GM23338 (cell line): Measurements from ENCODE around the gene LRTM2. TPM values are rescaled to one million over a fixed set of nuclear protein-coding genes. Genes with fewer than 3 reads are reported as not detected.

Source experiments
- ATAC-seq: fragments of 200-7000 bp; cut with Tn5 transposase; 3 replicates; pipeline ENCODE4 v1.9.1; 2020
- DNase-seq: peaks from one replicate; pipeline ENCODE4 v3.0.0-alpha.2; 2015; ENCODE audit warnings: low spot score
- H2AFZ ChIP-seq: fragments of 200-600 bp; sonication (generic); 2 replicates; pipeline ENCODE4 v1.8.0; 2016; ENCODE audit warnings: antibody characterized with exemption, mild to moderate bottlenecking, moderate library complexity
- H3F3A ChIP-seq: fragments of 200-600 bp; sonication (generic); replicated peaks from 2 replicates; pipeline ENCODE4 v1.8.0; 2017; ENCODE audit warnings: antibody characterized with exemption, mixed run types, low read depth
- H3K27ac ChIP-seq: fragments of 200-600 bp; sonication (generic); 2 replicates; pipeline ENCODE4 v1.6.1; 2016; ENCODE audit warnings: low read depth
- H3K27me3 ChIP-seq: fragments of 200-600 bp; sonication (generic); 2 replicates; pipeline ENCODE4 v1.8.0; 2016; ENCODE audit warnings: mild to moderate bottlenecking, mixed run types, moderate library complexity; ENCODE audit not compliant: insufficient read depth
- H3K36me3 ChIP-seq: fragments of 200-600 bp; sonication (generic); 2 replicates; pipeline ENCODE4 v1.8.0; 2016; ENCODE audit warnings: mild to moderate bottlenecking; ENCODE audit not compliant: insufficient read depth
- H3K4me1 ChIP-seq: fragments of 200-600 bp; sonication (generic); 2 replicates; pipeline ENCODE4 v1.8.0; 2016; ENCODE audit warnings: mild to moderate bottlenecking, moderate library complexity; ENCODE audit not compliant: insufficient read depth
- H3K4me2 ChIP-seq: fragments of 200-600 bp; sonication (generic); 2 replicates; pipeline ENCODE4 v1.7.1; 2017; ENCODE audit warnings: mixed run types
- H3K4me3 ChIP-seq: fragments of 200-600 bp; sonication (generic); 2 replicates; pipeline ENCODE4 v1.6.1; 2016; ENCODE audit warnings: mixed run types
- H3K79me2 ChIP-seq: fragments of 200-600 bp; sonication (generic); replicated peaks from 2 replicates; pipeline ENCODE4 v1.8.0; 2017; ENCODE audit warnings: mild to moderate bottlenecking; ENCODE audit not compliant: insufficient read depth
- H3K9me2 ChIP-seq: fragments of 200-600 bp; sonication (generic); 2 replicates; pipeline ENCODE4 v1.8.0; 2017; ENCODE audit not compliant: insufficient read depth
- H4K20me1 ChIP-seq: fragments of 200-600 bp; sonication (generic); replicated peaks from 2 replicates; pipeline ENCODE4 v1.8.0; 2017; ENCODE audit warnings: mild to moderate bottlenecking; ENCODE audit not compliant: insufficient read depth
- H3K27ac Mint-ChIP-seq: 2 replicates; pipeline ENCODE4 v1.8.0; 2020; ENCODE audit warnings: inconsistent platforms, mild to moderate bottlenecking, moderate library complexity, mixed read lengths
- H3K27me3 Mint-ChIP-seq: 3 replicates; pipeline ENCODE4 v1.8.0; 2022; ENCODE audit warnings: low read depth, mild to moderate bottlenecking, moderate library complexity, mixed read lengths, inconsistent platforms; ENCODE audit not compliant: insufficient read depth, poor library complexity
- H3K36me3 Mint-ChIP-seq: 3 replicates; pipeline ENCODE4 v1.8.0; 2021; ENCODE audit warnings: low read depth, mild to moderate bottlenecking, inconsistent platforms, moderate library complexity, mixed read lengths
- H3K4me1 Mint-ChIP-seq: 3 replicates; pipeline ENCODE4 v1.8.0; 2020; ENCODE audit warnings: mild to moderate bottlenecking, inconsistent platforms, mixed read lengths
- H3K4me3 Mint-ChIP-seq: 3 replicates; pipeline ENCODE4 v1.8.0; 2021; ENCODE audit warnings: moderate library complexity, mild to moderate bottlenecking, inconsistent platforms, mixed read lengths
- H3K9me3 Mint-ChIP-seq: 3 replicates; pipeline ENCODE4 v1.8.0; 2020; ENCODE audit warnings: moderate library complexity, mild to moderate bottlenecking, inconsistent platforms, mixed read lengths
- CREB1 ChIP-seq: fragments of 250-450 bp; sonication (Bioruptor Pico); IDR thresholded peaks from 2 replicates; pipeline ENCODE4 v1.5.0; 2020; ENCODE audit warnings: low read depth, mild to moderate bottlenecking, moderate library complexity
- ETS1 ChIP-seq: IDR thresholded peaks from 2 replicates; pipeline ENCODE4 v1.6.1; 2016; ENCODE audit warnings: antibody characterized with exemption
- EZH2 ChIP-seq: fragments of 200-600 bp; sonication (generic); IDR thresholded peaks from one replicate; pipeline ENCODE4 v1.8.0; 2017; ENCODE audit warnings: antibody characterized with exemption, mild to moderate bottlenecking, low read depth; ENCODE audit not compliant: unreplicated experiment
- EZH2phosphoT487 ChIP-seq: fragments of 200-600 bp; sonication (generic); IDR thresholded peaks from one replicate; pipeline ENCODE4 v1.8.1; 2018; ENCODE audit warnings: antibody characterized with exemption; ENCODE audit not compliant: unreplicated experiment
- JUNB ChIP-seq: IDR thresholded peaks from one replicate; pipeline ENCODE4 v1.6.1; 2016; ENCODE audit warnings: antibody characterized with exemption; ENCODE audit not compliant: unreplicated experiment
- POLR2AphosphoS5 ChIP-seq: IDR thresholded peaks from 2 replicates; pipeline ENCODE4 v1.6.1; 2016; ENCODE audit warnings: antibody characterized with exemption, low read depth
- STAT1 ChIP-seq: IDR thresholded peaks from one replicate; pipeline ENCODE4 v1.6.1; 2016; ENCODE audit warnings: antibody characterized with exemption; ENCODE audit not compliant: unreplicated experiment
- ZNF462 ChIP-seq: fragments of 250-450 bp; sonication (Bioruptor Pico); IDR thresholded peaks from 2 replicates; pipeline ENCODE4 v1.5.0; 2020; ENCODE audit warnings: mild to moderate bottlenecking, moderate library complexity
- polyA plus RNA-seq: library from polyadenylated mRNA; unstranded; fragments of >200 nt; fragmentation: Nextera tagmentation; extraction: Ambion mirVana; gene quantifications from 2 replicates; pipeline ENCODE4 v1.2.1, GENCODE V29; 2016
- total RNA-seq: library from RNA; depleted of rRNA; stranded (reverse); fragments of >200 nt; shearing (Covaris generic); gene quantifications from 2 replicates; pipeline ENCODE4 v1.2.3, GENCODE V29; 2014

Gene LRTM2
- total and polyA plus RNA-seq, 2 experiments from 2014 or later = 0.08 TPM; not detected in 1

- TF ChIP-seq ZNF462 (CRISPR knock-in tag) = no peak
- no peak for TF ChIP-seq POLR2AphosphoS5
- TF ChIP-seq JUNB = no peak
- no peak for TF ChIP-seq EZH2phosphoT487
Measured at GRCh38 chr12:1846421-1847405, 26.3 kb downstream of the LRTM2 start (continued).

GRCh38 chr12:1847411-1847810 lies 27.0 kb downstream of the LRTM2 start:
- H3K27me3 Mint-ChIP-seq = peaks cover 4% of the 10 kb centered on the region
- no peaks in the 10 kb centered on the region for H3K36me3 Mint-ChIP-seq
- H3K4me1 ChIP-seq = peaks cover 9% of the 10 kb centered on the region
- no peaks in the 10 kb centered on the region for H3K79me2 ChIP-seq
- H3K27ac Mint-ChIP-seq = no peak overlapping the region
- DNase-seq = no peak
- H3K9me3 Mint-ChIP-seq = no peaks in the 10 kb centered on the region
- H4K20me1 ChIP-seq = no peaks in the 10 kb centered on the region
- H3K4me2 ChIP-seq = no peak overlapping the region
- H3K27me3 ChIP-seq = no peaks in the 10 kb centered on the region
- H2AFZ ChIP-seq = no peak overlapping the region
- H3K4me3 ChIP-seq = no peak overlapping the region
- H3K27ac ChIP-seq = no peak overlapping the region
- peaks cover 25% of the 10 kb centered on the region for H3K4me1 Mint-ChIP-seq
- H3K4me3 Mint-ChIP-seq = no peak overlapping the region
- ATAC-seq = no peak
- no peaks in the 10 kb centered on the region for H3F3A ChIP-seq
- H3K36me3 ChIP-seq = no peaks in the 10 kb centered on the region
- no peaks in the 10 kb centered on the region for H3K9me2 ChIP-seq
- TF ChIP-seq EZH2 (no peak), ETS1 (no peak), STAT1 (no peak), POLR2AphosphoS5 (no peak), CREB1 (CRISPR knock-in tag) (no peak)
